Hair follicle dermal papilla cell (primary cell): Measurements from ENCODE around the gene SENP2. TPM values are rescaled to one million over a fixed set of nuclear protein-coding genes. Genes with fewer than 3 reads are reported as not detected.

Experiments used
- small RNA-seq: library from RNA; depleted of rRNA; stranded (forward); fragments of <200 nt; gene quantifications from one replicate; pipeline ENCODE3, GENCODE V24; 2012
- total RNA-seq: library from RNA; depleted of rRNA; stranded (reverse); fragments of >200 nt; gene quantifications from 2 replicates; pipeline ENCODE4 v1.2.3, GENCODE V29; 2012

Gene SENP2
- 23.1 and 24.0 TPM in 2 replicates for total RNA-seq

GRCh38 chr3:185585859-185586685 lies at the start of gene SENP2:
TSS of gene SENP2 (plus strand) at chr3:185586295. CDS start at chr3:185586414, 119 bp downstream.

GRCh38 chr3:185552358-185552877 lies 33.7 kb upstream of the SENP2 start, which contains the start of gene LIPH:
TSS of gene LIPH (minus strand) at chr3:185552588. CDS start at chr3:185552471, 117 bp downstream.

Small RNAs within 50 kb of the gene (small RNA-seq; reads per million reads assigned to genes)
- gene AC133473.1: not detected

Other genes with a start within 250 kb of the SENP2 start
- 13.8 and 14.6 TPM in 2 replicates for gene MAP3K13, start 223.2 kb upstream of the SENP2 start, total RNA-seq
- gene TMEM41A, start 87.3 kb upstream of the SENP2 start, total RNA-seq: 10.9 and 12.3 TPM in 2 replicates
- 0.65 TPM in 1 of 2 replicates, not detected in the other for gene LIPH, start 33.7 kb upstream of the SENP2 start, total RNA-seq
- 73.0 and 81.0 TPM in 2 replicates for gene IGF2BP2, start 238.7 kb downstream of the SENP2 start, total RNA-seq